IMR-90 (cell line): ENCODE measurements around the gene FBLIM1. TPM values are rescaled to one million over a fixed set of nuclear protein-coding genes. Genes with fewer than 3 reads are reported as not detected.

Experiments
- ATAC-seq: fragments of 200-7000 bp; cut with Tn5 transposase; 2 replicates; pipeline ENCODE4 v1.9.1; 2020; ENCODE audit warnings: low read depth, mild to moderate bottlenecking, moderate library complexity
- BruUV-seq: library from RNA; stranded (reverse); fragments of 400-500 nt; replicated peaks from 2 replicates; lab custom pipeline; 2021; lab: Mats Ljungman, UMichigan
- CTCF ChIA-PET: fragments of 300-600 bp; formaldehyde crosslinking; extraction: SDS; loops from one replicate; lab custom pipeline; 2021; ENCODE audit warnings: antibody characterized with exemption; lab: Yijun Ruan, JAX
- POLR2A ChIA-PET: fragments of 300-600 bp; sonication (Branson Sonifier 250); formaldehyde crosslinking; loops from one replicate; lab custom pipeline; 2022; ENCODE audit warnings: antibody characterized with exemption; ENCODE audit not compliant: unreplicated experiment; lab: Charles Lee
- DNase-seq: peaks from one replicate; pipeline ENCODE4 v3.0.0; 2013
- H2AFZ ChIP-seq: replicated peaks from 2 replicates; pipeline ENCODE3; 2013; ENCODE audit warnings: low read length, mild to moderate bottlenecking; ENCODE audit not compliant: poor library complexity
- H2AK5ac ChIP-seq: 2 replicates; pipeline ENCODE4 v1.6.1; 2013; ENCODE audit warnings: low read depth, low read length, inconsistent platforms
- H2AK9ac ChIP-seq: replicated peaks from 2 replicates; pipeline ENCODE3; 2013; ENCODE audit warnings: mild to moderate bottlenecking, low read depth, low read length, moderate library complexity; ENCODE audit not compliant: poor library complexity
- H2BK120ac ChIP-seq: 2 replicates; pipeline ENCODE4 v1.6.1; 2013; ENCODE audit warnings: low read depth, low read length, inconsistent platforms
- H2BK15ac ChIP-seq: 3 replicates; pipeline ENCODE4 v1.6.1; 2013; ENCODE audit warnings: low read depth, low read length, inconsistent platforms
- H2BK20ac ChIP-seq: 2 replicates; pipeline ENCODE4 v1.6.1; 2013; ENCODE audit warnings: low read depth, mild to moderate bottlenecking, inconsistent platforms, low read length, moderate library complexity
- H2BK5ac ChIP-seq: 2 replicates; pipeline ENCODE4 v1.6.1; 2013; ENCODE audit warnings: mild to moderate bottlenecking, low read depth, low read length, inconsistent platforms; ENCODE audit not compliant: poor library complexity, severe bottlenecking
- H3K14ac ChIP-seq: replicated peaks from 2 replicates; pipeline ENCODE4 v1.6.1; 2013; ENCODE audit warnings: low read depth, low read length, inconsistent platforms
- H3K18ac ChIP-seq: 2 replicates; pipeline ENCODE4 v1.6.1; 2013; ENCODE audit warnings: low read depth, low read length, control low read depth
- H3K23ac ChIP-seq: 2 replicates; pipeline ENCODE4 v1.6.1; 2013; ENCODE audit warnings: low read depth, low read length, inconsistent platforms
- H3K27ac ChIP-seq: 2 replicates; pipeline ENCODE4 v1.5.1; 2013; ENCODE audit warnings: mild to moderate bottlenecking, control low read depth, low read length; ENCODE audit not compliant: insufficient read depth
- H3K27me3 ChIP-seq: 2 replicates; pipeline ENCODE4 v1.6.1; 2013; ENCODE audit warnings: low read length; ENCODE audit not compliant: control insufficient read depth, insufficient read depth
- H3K36me3 ChIP-seq: 2 replicates; pipeline ENCODE4 v1.6.1; 2013; ENCODE audit warnings: low read length, mixed read lengths; ENCODE audit not compliant: control insufficient read depth, insufficient read depth
- H3K4ac ChIP-seq: 2 replicates; pipeline ENCODE4 v1.6.1; 2013; ENCODE audit warnings: low read depth, low read length, inconsistent platforms
- H3K4me1 ChIP-seq: 2 replicates; pipeline ENCODE4 v1.6.1; 2013; ENCODE audit warnings: low read length, mixed read lengths; ENCODE audit not compliant: control insufficient read depth, insufficient read depth
- H3K4me2 ChIP-seq: 2 replicates; pipeline ENCODE4 v1.6.1; 2013; ENCODE audit warnings: low read depth, mild to moderate bottlenecking, control low read depth, low read length, moderate library complexity
- H3K4me3 ChIP-seq: 2 replicates; pipeline ENCODE4 v1.5.1; 2013; ENCODE audit warnings: low read depth, mild to moderate bottlenecking, control low read depth, low read length, moderate library complexity; ENCODE audit not compliant: insufficient read depth
- H3K56ac ChIP-seq: 2 replicates; pipeline ENCODE4 v1.6.1; 2013; ENCODE audit warnings: low read length, inconsistent platforms; ENCODE audit not compliant: insufficient read depth; ENCODE audit errors: extremely low read depth
- H3K79me1 ChIP-seq, 2 experiments: 2 replicates each; pipeline ENCODE4 v1.6.1; 2013; ENCODE audit warnings: low read length in 2 of 2, inconsistent platforms in 1 of 2, low read depth in 1 of 2
- H3K9ac ChIP-seq: 2 replicates; pipeline ENCODE4 v1.6.1; 2013; ENCODE audit warnings: low read depth, low read length, control low read depth
- H3K9me1 ChIP-seq: 2 replicates; pipeline ENCODE4 v1.6.1; 2013; ENCODE audit warnings: low read length, inconsistent platforms; ENCODE audit not compliant: insufficient read depth
- H3K9me3 ChIP-seq: 2 replicates; pipeline ENCODE4 v1.6.1; 2013; ENCODE audit warnings: low read length; ENCODE audit not compliant: control insufficient read depth, insufficient read depth
- H4K20me1 ChIP-seq: 2 replicates; pipeline ENCODE4 v1.6.1; 2013; ENCODE audit warnings: low read length, inconsistent platforms; ENCODE audit not compliant: insufficient read depth
- H4K5ac ChIP-seq: 2 replicates; pipeline ENCODE4 v1.6.1; 2013; ENCODE audit warnings: mild to moderate bottlenecking, low read depth, low read length, control low read depth
- H4K8ac ChIP-seq, 2 experiments: 2 replicates each; pipeline ENCODE4 v1.6.1; 2013; ENCODE audit warnings: low read depth in 2 of 2, low read length in 2 of 2, control low read depth in 1 of 2, inconsistent platforms in 1 of 2
- H4K91ac ChIP-seq: 2 replicates; pipeline ENCODE4 v1.6.1; 2013; ENCODE audit warnings: low read depth, low read length, inconsistent platforms; ENCODE audit not compliant: insufficient read depth
- BHLHE40 ChIP-seq: fragments of 150-350 bp; IDR thresholded peaks from 2 replicates; pipeline ENCODE4 v1.6.1; 2016; ENCODE audit warnings: mild to moderate bottlenecking, low read depth, low read length
- CEBPB ChIP-seq: IDR thresholded peaks from 2 replicates; pipeline ENCODE4 v1.6.1; 2012; ENCODE audit warnings: low read depth, low read length, improper control_type of control experiment
- CHD1 ChIP-seq: IDR thresholded peaks from 2 replicates; pipeline ENCODE4 v1.6.1; 2012; ENCODE audit warnings: low read depth, low read length, improper control_type of control experiment
- FOS ChIP-seq: fragments of 150-350 bp; IDR thresholded peaks from 2 replicates; pipeline ENCODE4 v1.6.1; 2016; ENCODE audit warnings: low read depth, low read length
- MAFK ChIP-seq: IDR thresholded peaks from 2 replicates; pipeline ENCODE4 v1.6.1; 2012; ENCODE audit warnings: low read depth, low read length, improper control_type of control experiment
- MAZ ChIP-seq: IDR thresholded peaks from 2 replicates; pipeline ENCODE4 v1.6.1; 2012; ENCODE audit warnings: low read depth, mild to moderate bottlenecking, low read length, improper control_type of control experiment, moderate library complexity, borderline replicate concordance
- MXI1 ChIP-seq: IDR thresholded peaks from 2 replicates; pipeline ENCODE4 v1.6.1; 2012; ENCODE audit warnings: low read depth, mild to moderate bottlenecking, low read length, moderate library complexity, borderline replicate concordance
- NFE2L2 ChIP-seq: fragments of 150-350 bp; IDR thresholded peaks from 2 replicates; pipeline ENCODE4 v1.6.1; 2016; ENCODE audit warnings: low read depth, mild to moderate bottlenecking, low read length
- POLR2A ChIP-seq: IDR thresholded peaks from 2 replicates; pipeline ENCODE4 v1.6.1; 2012; ENCODE audit warnings: mild to moderate bottlenecking, low read depth, low read length
- RAD21 ChIP-seq: IDR thresholded peaks from 2 replicates; pipeline ENCODE4 v1.6.1; 2012; ENCODE audit warnings: low read length, improper control_type of control experiment
- RCOR1 ChIP-seq: IDR thresholded peaks from 2 replicates; pipeline ENCODE4 v1.6.1; 2012; ENCODE audit warnings: mild to moderate bottlenecking, low read length, improper control_type of control experiment; ENCODE audit not compliant: insufficient replicate concordance
- RFX5 ChIP-seq: IDR thresholded peaks from 2 replicates; pipeline ENCODE4 v1.8.0; 2012; ENCODE audit warnings: low read depth, mild to moderate bottlenecking, low read length, moderate library complexity
- WGBS, 2 experiments: methylation state at CpG; one replicate each; pipeline versions ENCODE4 v1.1.5 to v1.1.7; 2013; ENCODE audit warnings: missing lambda C conversion rate in 2 of 2; ENCODE audit not compliant: insufficient read length in 1 of 2; ENCODE audit errors: extremely low coverage in 2 of 2; 5-methylcytosine and 5-hydroxymethylcytosine counted together
- dilution Hi-C: fragments of 300-500 bp; cut with HindIII; formaldehyde crosslinking; loops from one replicate; pipeline ENCODE4 v1.14.3; 2018; ENCODE audit warnings: low sequenced_read_pairs; ENCODE audit not compliant: unreplicated experiment
- in situ Hi-C: fragments of 300-500 bp; cut with MboI; formaldehyde crosslinking; loops from 3 replicates; pipeline ENCODE4 v1.14.3; 2019; ENCODE audit warnings: low sequenced_read_pairs, inconsistent platforms, mixed read lengths
- intact Hi-C: fragments of 100-400 bp; cut with micrococcal nuclease; formaldehyde crosslinking; loops from 2 replicates; pipeline ENCODE4 v1.10.0; 2022
- polyA plus RNA-seq, 3 experiments: library from polyadenylated mRNA; depleted of rRNA; stranded (reverse); fragments of >200 nt; gene quantifications; 2 replicates each; pipeline ENCODE4 v1.2.3, GENCODE V29; 2012; ENCODE audit warnings: low replicate concordance in 1 of 3
- total RNA-seq: library from RNA; depleted of rRNA; stranded (reverse); fragments of >200 nt; gene quantifications from 2 replicates; pipeline ENCODE4 v1.2.3, GENCODE V29; 2012
- TF ChIP-seq, protein P1 (sequence below): fragments of 150-350 bp; IDR thresholded peaks from 2 replicates; pipeline ENCODE4 v1.6.1; 2016; ENCODE audit warnings: low read depth, mild to moderate bottlenecking, low read length, moderate library complexity, borderline replicate concordance
- TF ChIP-seq, protein P2 (sequence below): conservative IDR thresholded peaks from 2 replicates; pipeline ENCODE4 v1.5.1; 2012; ENCODE audit warnings: mild to moderate bottlenecking, low read depth, low read length, improper control_type of control experiment

FBLIM1 gene
- total and polyA plus RNA-seq, 2 of the 4 experiments (the other 2 are of a cell fraction): 52.2 to 140 TPM

DNA sequence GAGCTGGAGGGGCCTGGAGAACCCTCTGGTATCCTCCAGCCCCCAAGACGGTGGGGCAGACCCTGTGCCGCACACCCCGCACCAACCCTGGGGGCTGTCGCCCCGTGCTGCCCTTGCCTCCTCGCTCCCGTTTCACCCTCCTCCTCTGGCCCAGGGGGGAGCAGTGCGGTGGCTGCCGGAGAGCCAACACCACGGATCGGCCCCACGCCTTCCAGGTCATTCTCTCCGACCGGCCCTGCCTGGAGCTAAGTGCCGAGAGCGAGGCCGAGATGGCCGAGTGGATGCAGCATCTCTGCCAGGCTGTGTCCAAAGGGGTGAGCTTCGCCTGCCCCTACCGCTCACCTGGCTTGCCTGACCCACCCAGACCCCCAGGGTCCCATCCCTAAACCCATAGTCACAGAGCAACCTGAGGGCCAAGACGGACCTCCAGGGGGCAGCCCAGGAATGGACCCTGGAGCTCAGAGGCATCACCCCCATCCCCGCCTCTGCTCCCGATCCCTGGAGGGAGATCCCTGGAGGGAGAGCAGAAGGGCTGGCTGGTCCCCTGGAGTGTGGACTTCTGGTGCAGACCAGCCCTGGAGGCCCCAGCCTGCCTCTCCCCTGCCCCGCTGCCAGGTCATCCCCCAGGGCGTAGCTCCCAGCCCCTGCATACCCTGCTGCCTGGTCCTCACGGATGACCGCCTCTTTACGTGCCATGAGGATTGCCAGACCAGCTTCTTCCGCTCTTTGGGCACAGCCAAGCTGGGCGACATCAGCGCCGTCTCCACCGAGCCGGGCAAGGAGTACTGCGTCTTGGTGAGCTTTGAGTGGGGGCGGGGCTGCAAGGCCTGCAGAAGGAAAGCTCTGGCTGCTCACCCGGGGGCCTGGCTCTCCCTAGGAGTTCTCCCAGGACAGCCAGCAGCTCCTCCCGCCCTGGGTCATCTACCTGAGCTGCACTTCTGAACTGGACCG lies 26.6 kb upstream of the FBLIM1 start (continued):
- TF ChIP-seq FOS (no peak), NFE2L2 (no peak)

GRCh38 chr1:15732686-15733081 lies 25.9 kb upstream of the FBLIM1 start:
- no TSS peak for BruUV-seq
- DNase-seq (no peak), ATAC-seq (no peak)
- Histone ChIP-seq H2AK9ac (no peak overlapping the region), H3K79me1 (no peaks in the 10 kb centered on the region; a peak in 2 of 4 replicates), H4K8ac (no peak overlapping the region), H3K56ac (no peak overlapping the region), H3K23ac (no peak overlapping the region), H2AFZ (no peak overlapping the region), H3K27ac (no peak overlapping the region), H3K4me2 (no peak overlapping the region), H2BK15ac (no peak overlapping the region), H3K36me3 (peaks cover 69% of the 10 kb centered on the region), H3K14ac (no peak overlapping the region), H3K4me3 (no peak overlapping the region), H3K27me3 (no peaks in the 10 kb centered on the region), H4K91ac (no peak overlapping the region), H2AK5ac (no peak overlapping the region), H3K18ac (no peak overlapping the region), H4K20me1 (no peaks in the 10 kb centered on the region; the same call in 1 of the 2 replicates), H3K9me1 (no peaks in the 10 kb centered on the region), H3K4ac (no peak overlapping the region), H3K4me1 (no peaks in the 10 kb centered on the region), H2BK5ac (no peak overlapping the region), H2BK120ac (no peak overlapping the region), H2BK20ac (no peak overlapping the region), H3K9me3 (no peaks in the 10 kb centered on the region), H4K5ac (no peak overlapping the region), H3K9ac (no peak overlapping the region)
- CTCF ChIA-PET: no interaction called here
- intact Hi-C loops (no loop called here), dilution Hi-C loops (no loop called here), in situ Hi-C loops (no loop called here)
- POLR2A ChIA-PET: no interaction called here
- WGBS, 2 experiments: no CpG with 5 or more reads among the region's 7 CpGs
- TF ChIP-seq, protein P1, sequence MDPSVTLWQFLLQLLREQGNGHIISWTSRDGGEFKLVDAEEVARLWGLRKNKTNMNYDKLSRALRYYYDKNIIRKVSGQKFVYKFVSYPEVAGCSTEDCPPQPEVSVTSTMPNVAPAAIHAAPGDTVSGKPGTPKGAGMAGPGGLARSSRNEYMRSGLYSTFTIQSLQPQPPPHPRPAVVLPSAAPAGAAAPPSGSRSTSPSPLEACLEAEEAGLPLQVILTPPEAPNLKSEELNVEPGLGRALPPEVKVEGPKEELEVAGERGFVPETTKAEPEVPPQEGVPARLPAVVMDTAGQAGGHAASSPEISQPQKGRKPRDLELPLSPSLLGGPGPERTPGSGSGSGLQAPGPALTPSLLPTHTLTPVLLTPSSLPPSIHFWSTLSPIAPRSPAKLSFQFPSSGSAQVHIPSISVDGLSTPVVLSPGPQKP: no peak
- TF ChIP-seq BHLHE40 (no peak), RCOR1 (no peak), CEBPB (no peak), CHD1 (no peak), MAFK (no peak), RAD21 (no peak), MAZ (no peak), POLR2A (no peak), FOS (no peak), MXI1 (no peak), NFE2L2 (no peak), RFX5 (no peak)
- TF ChIP-seq, protein P2, sequence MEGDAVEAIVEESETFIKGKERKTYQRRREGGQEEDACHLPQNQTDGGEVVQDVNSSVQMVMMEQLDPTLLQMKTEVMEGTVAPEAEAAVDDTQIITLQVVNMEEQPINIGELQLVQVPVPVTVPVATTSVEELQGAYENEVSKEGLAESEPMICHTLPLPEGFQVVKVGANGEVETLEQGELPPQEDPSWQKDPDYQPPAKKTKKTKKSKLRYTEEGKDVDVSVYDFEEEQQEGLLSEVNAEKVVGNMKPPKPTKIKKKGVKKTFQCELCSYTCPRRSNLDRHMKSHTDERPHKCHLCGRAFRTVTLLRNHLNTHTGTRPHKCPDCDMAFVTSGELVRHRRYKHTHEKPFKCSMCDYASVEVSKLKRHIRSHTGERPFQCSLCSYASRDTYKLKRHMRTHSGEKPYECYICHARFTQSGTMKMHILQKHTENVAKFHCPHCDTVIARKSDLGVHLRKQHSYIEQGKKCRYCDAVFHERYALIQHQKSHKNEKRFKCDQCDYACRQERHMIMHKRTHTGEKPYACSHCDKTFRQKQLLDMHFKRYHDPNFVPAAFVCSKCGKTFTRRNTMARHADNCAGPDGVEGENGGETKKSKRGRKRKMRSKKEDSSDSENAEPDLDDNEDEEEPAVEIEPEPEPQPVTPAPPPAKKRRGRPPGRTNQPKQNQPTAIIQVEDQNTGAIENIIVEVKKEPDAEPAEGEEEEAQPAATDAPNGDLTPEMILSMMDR: no peak
